Chondrocyte (in vitro differentiated cells): ENCODE results near the gene SHLD3. TPM values are rescaled to one million over a fixed set of nuclear protein-coding genes. Genes with fewer than 3 reads are reported as not detected.
"Not testable (repeated sequence)": the region's sequence is repeated elsewhere in the genome, so short reads cannot be mapped to it uniquely, and the experiment has no call there.

Experiments used
- DNase-seq: peaks from one replicate; pipeline ENCODE4 v3.0.0; 2021; ENCODE audit warnings: mixed read lengths, low spot score
- H3K27ac Mint-ChIP-seq: one replicate; pipeline ENCODE4 v1.8.0; 2021; ENCODE audit warnings: mild to moderate bottlenecking, moderate library complexity, mixed read lengths; ENCODE audit not compliant: unreplicated experiment
- H3K27me3 Mint-ChIP-seq: 2 replicates; pipeline ENCODE4 v1.8.0; 2021; ENCODE audit warnings: low read depth, mixed read lengths
- H3K36me3 Mint-ChIP-seq: 2 replicates; pipeline ENCODE4 v1.8.0; 2021; ENCODE audit warnings: low read depth, mixed read lengths
- H3K4me1 Mint-ChIP-seq: 2 replicates; pipeline ENCODE4 v1.8.0; 2021; ENCODE audit warnings: low read depth, mild to moderate bottlenecking, mixed read lengths
- H3K4me3 Mint-ChIP-seq: one replicate; pipeline ENCODE4 v1.8.0; 2021; ENCODE audit warnings: mild to moderate bottlenecking, moderate library complexity, mixed read lengths; ENCODE audit not compliant: unreplicated experiment
- H3K9me3 Mint-ChIP-seq: 2 replicates; pipeline ENCODE4 v1.8.0; 2021; ENCODE audit warnings: low read depth, mixed read lengths
- long read RNA-seq: library from polyadenylated mRNA; stranded (forward); transcript quantifications from one replicate; pipeline ENCODE4 v2.0.0, GENCODE V29; 2021
- total RNA-seq: library from RNA; stranded (reverse); gene quantifications from 3 replicates; pipeline ENCODE4 v1.2.1, GENCODE V29; 2021
- TF ChIP-seq, protein P1 (sequence below): fragments of 200-600 bp; sonication (generic); IDR thresholded peaks from 2 replicates; pipeline ENCODE4 v1.5.0; 2021; ENCODE audit warnings: antibody characterized with exemption, mild to moderate bottlenecking, moderate library complexity

Gene SHLD3, protein sequence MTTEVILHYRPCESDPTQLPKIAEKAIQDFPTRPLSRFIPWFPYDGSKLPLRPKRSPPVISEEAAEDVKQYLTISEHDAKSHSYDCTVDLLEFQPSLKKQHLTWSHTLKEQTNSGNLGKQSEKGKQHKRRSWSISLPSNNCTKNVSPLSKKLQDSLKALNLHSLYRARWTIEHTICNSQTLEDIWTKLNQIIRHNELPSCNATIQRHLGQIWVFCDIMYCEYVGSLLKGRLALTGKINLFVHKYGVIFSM
- total RNA-seq: 2.2 to 3.2 TPM (median 2.9 TPM) in 3 replicates
- long read RNA-seq, partial matches to known transcripts: 0 of 3 reads
- long read RNA-seq, other reads (novel, unspliced or antisense): 1 of 3 reads

DNA sequence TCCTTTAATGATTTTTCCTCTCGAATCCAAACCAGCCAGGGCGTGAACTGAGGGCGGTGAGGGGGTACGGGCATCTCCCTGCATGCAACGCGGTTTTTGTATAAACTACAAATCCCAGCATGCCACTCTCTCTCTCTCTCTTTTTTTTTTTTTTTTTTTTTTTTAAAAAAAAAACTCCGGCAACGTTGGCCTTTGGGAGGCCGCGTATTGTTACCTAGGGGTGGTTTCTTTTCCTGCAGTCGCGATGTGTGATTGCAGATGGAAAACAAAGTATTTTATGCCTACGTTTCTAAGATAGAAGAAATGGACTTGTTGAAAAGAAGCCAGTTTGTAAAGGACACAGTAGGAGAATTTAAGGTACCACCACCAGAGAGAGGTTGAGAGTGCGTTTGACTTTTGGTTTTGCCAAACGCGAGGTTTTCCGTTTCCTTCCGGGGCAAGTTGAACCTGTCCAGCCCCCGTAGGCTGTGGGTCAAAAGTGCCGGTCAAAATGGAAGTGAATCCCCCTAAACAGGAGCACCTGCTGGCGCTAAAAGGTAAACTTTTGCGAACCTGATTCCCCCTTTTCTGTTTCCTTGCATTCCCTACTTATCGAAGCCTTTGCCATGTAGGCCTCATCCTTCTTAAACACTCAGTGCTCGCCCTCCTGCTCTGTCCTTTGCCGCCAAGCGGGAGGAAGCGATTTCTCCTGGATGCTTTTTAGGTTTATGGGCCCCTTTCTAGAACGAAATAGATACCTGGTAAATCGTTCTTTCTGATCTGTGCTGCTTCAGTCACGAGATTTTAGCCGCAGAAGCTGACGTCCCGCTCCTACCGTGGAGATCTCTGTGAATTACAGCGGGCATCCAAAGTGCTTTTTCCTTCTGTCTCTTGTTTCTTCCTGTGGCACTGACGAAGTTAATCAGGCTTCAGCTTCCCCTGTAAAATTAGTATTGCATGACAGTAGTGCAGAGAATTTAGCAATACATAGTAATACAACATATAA lies at the start of gene SHLD3, which contains the start of gene TRAPPC13:
Gene SHLD3, plus strand, starts transcription at position 457 of the 985 bp plus-strand sequence. CDS start 4,561 bp downstream, outside the sequence.
Gene TRAPPC13, plus strand, starts transcription at position 457 of the 985 bp plus-strand sequence. Its CDS starts 34 bp downstream, at position 491.
- no peak for DNase-seq
- Mint-ChIP-seq H3K36me3 (peaks cover 6% of the 10 kb centered on the region), H3K27ac (peak within 1 kb of the TSS; percentile 98), H3K27me3 (no peaks in the 10 kb centered on the region), H3K4me1 (peaks cover 30% of the 10 kb centered on the region), H3K4me3 (peak within 1 kb of the TSS; percentile 88), H3K9me3 (no peaks in the 10 kb centered on the region)
- TF ChIP-seq, protein P1, sequence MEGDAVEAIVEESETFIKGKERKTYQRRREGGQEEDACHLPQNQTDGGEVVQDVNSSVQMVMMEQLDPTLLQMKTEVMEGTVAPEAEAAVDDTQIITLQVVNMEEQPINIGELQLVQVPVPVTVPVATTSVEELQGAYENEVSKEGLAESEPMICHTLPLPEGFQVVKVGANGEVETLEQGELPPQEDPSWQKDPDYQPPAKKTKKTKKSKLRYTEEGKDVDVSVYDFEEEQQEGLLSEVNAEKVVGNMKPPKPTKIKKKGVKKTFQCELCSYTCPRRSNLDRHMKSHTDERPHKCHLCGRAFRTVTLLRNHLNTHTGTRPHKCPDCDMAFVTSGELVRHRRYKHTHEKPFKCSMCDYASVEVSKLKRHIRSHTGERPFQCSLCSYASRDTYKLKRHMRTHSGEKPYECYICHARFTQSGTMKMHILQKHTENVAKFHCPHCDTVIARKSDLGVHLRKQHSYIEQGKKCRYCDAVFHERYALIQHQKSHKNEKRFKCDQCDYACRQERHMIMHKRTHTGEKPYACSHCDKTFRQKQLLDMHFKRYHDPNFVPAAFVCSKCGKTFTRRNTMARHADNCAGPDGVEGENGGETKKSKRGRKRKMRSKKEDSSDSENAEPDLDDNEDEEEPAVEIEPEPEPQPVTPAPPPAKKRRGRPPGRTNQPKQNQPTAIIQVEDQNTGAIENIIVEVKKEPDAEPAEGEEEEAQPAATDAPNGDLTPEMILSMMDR: peak; percentile 29

DNA sequence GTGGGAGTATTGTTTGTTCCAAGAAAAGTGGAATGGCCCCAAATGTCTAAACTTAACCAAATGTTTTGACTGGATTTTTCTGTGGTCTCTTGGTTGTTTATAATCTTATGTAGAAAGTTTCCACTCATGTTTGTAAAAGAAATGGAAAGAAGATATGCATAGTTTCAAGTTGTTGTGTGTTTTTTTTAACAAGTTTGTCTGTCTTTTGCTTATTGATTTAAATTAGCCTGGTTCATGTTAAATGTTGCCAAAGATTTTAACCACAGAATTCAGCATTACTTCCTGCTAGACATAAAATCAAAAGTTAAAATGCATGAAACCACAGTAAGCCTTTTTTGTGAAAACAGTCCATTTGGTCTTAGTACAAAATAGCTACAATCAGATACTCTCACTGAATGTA lies 47.7 kb upstream of the SHLD3 start:
- TF ChIP-seq, protein P1: no peak
- DNase-seq: no peak

DNA sequence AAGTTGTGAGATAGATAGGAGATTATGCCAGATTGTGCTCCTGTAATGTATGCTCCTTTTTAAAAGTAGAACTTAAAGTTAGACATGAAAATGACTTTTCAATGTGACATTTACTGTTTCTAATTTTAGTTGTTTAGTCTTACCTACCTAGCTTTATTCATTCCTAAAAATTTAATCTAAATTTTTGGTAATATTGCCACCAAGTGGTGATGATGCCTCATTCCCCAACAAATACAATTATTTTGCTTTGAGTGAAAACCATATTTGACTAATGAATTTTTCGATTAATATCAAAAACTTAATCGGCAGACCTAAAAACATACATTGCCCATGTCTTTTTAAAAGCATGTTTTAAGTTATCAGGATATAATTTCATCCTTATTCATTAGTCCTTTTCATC lies 36.1 kb upstream of the SHLD3 start:
- TF ChIP-seq, protein P1: peak; percentile 69
- Mint-ChIP-seq H3K27me3 (no peaks in the 10 kb centered on the region), H3K4me1 (no peaks in the 10 kb centered on the region), H3K27ac (no peak overlapping the region), H3K36me3 (peaks cover 22% of the 10 kb centered on the region), H3K9me3 (no peaks in the 10 kb centered on the region), H3K4me3 (no peak overlapping the region)
- DNase-seq: no peak

More for the DNA sequence above, 47.7 kb upstream of the SHLD3 start:
- H3K27ac Mint-ChIP-seq: peak overlapping the region; percentile 62
- peaks cover 20% of the 10 kb centered on the region for H3K4me1 Mint-ChIP-seq
- no peak overlapping the region for H3K4me3 Mint-ChIP-seq
- H3K27me3 Mint-ChIP-seq: no peaks in the 10 kb centered on the region
- peaks cover 19% of the 10 kb centered on the region for H3K36me3 Mint-ChIP-seq
- no peaks in the 10 kb centered on the region for H3K9me3 Mint-ChIP-seq

DNA sequence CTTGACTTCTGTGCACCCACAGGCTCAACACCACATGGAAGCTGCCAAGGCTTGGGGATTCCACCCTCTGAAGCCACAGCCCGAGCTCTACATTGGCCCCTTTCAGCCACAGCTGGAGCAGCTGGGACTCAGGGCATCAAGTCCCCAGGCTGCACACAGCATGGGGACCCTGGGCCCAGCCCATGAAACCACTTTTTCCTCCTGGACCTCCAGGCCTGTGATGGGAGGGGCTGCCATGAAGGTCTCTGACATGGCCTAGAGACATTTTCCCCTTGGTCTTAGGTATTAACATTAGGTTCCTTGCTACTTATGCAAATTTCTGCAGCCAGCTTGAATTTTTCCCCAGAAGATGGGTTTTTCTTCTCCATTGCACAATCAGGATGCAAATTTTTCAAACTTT lies 23.1 kb upstream of the SHLD3 start:
- not testable (repeated sequence) for H3K27me3 Mint-ChIP-seq, H3K4me3 Mint-ChIP-seq, DNase-seq, H3K4me1 Mint-ChIP-seq, H3K27ac Mint-ChIP-seq
- peaks cover 16% of the 10 kb centered on the region for H3K9me3 Mint-ChIP-seq
- H3K36me3 Mint-ChIP-seq: peaks cover 47% of the 10 kb centered on the region

DNA sequence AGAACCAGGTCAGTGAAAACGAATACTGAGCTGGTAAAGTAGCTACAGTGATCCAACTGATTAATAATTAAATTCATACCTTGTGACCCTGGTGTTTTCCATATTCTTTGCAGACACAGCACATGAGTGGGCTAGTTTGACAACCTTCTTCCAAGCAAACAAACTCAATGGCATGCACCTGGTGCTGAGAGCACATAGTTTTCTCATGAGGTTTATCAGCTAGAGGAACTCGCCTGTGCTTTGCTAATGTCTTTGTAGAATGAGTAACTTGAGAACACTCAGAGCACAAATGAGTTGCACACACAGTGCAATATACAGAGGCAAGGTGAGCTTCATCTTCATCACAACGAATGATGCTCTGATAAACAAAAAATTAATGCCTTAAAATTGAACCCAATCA lies 13.3 kb upstream of the SHLD3 start:
- no peaks in the 10 kb centered on the region for H3K27me3 Mint-ChIP-seq
- DNase-seq: no peak
- H3K4me3 Mint-ChIP-seq: no peak overlapping the region
- H3K9me3 Mint-ChIP-seq: no peaks in the 10 kb centered on the region
- peaks cover 31% of the 10 kb centered on the region for H3K36me3 Mint-ChIP-seq
- TF ChIP-seq, protein P1: no peak
- no peak overlapping the region for H3K27ac Mint-ChIP-seq
- peaks cover 3% of the 10 kb centered on the region for H3K4me1 Mint-ChIP-seq
